Suprapubic skin (tissue), 4 donors: Measurements from ENCODE around the gene UBE2G1.

Source experiments
- CTCF ChIP-seq, 2 donors: fragments of 200-600 bp in 1 of 2; fragments of 450-650 bp in 1 of 2; sonication (generic) in 1 of 2; IDR thresholded peaks; one replicate each; pipeline ENCODE4 v1.5.1; 2016 to 2019; ENCODE audit warnings: antibody characterized with exemption in 2 of 2, mild to moderate bottlenecking in 1 of 2, moderate library complexity in 1 of 2
- POLR2A ChIP-seq, 2 donors: fragments of 450-650 bp; IDR thresholded peaks; one replicate each; pipeline ENCODE4 v1.6.1; 2017; ENCODE audit warnings: antibody characterized with exemption in 2 of 2, mild to moderate bottlenecking in 2 of 2, moderate library complexity in 2 of 2
- POLR2AphosphoS5 ChIP-seq, 3 donors: sonication (generic); formaldehyde crosslinking; IDR thresholded peaks; one replicate each; pipeline ENCODE4 v1.6.1; 2017; ENCODE audit warnings: antibody characterized with exemption in 3 of 3

- TF ChIP-seq POLR2A (IDR thresholded peaks at IDR 0.05), result no peak
- no peak for TF ChIP-seq CTCF (IDR thresholded peaks at IDR 0.05)
- TF ChIP-seq POLR2AphosphoS5 (IDR thresholded peaks at IDR 0.05), result no peak
Observed at GRCh38 chr17:4305224-4305623, 61.3 kb downstream of the UBE2G1 start.
